ENCODE results near the gene LINGO3. TPM values are rescaled to one million over a fixed set of nuclear protein-coding genes. Genes with fewer than 3 reads are reported as not detected.

Gene LINGO3
- total RNA-seq, 2 donors from 2014 or later: not detected

DNA sequence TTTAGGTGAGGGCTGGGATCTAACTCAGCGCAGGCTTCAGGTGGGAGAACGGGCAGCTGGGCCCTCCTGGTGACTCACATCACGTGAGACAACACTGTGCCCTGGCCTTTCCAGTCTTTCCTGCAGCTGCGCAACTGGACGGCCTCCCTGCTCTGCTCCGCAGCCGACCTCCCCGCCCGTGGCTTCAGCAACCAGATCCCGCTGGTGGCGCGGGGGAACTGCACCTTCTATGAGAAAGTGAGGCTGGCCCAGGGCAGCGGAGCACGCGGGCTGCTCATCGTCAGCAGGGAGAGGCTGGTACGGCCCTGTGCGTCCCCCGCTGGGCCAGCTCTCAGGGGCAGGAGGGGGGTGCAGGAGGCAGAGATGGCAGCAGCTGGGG lies 29.4 kb upstream of the LINGO3 start:
- H3K27me3 ChIP-seq: no peaks in the 10 kb centered on the region
- no peak overlapping the region for H3K4me3 ChIP-seq
- TF ChIP-seq, protein P1, sequence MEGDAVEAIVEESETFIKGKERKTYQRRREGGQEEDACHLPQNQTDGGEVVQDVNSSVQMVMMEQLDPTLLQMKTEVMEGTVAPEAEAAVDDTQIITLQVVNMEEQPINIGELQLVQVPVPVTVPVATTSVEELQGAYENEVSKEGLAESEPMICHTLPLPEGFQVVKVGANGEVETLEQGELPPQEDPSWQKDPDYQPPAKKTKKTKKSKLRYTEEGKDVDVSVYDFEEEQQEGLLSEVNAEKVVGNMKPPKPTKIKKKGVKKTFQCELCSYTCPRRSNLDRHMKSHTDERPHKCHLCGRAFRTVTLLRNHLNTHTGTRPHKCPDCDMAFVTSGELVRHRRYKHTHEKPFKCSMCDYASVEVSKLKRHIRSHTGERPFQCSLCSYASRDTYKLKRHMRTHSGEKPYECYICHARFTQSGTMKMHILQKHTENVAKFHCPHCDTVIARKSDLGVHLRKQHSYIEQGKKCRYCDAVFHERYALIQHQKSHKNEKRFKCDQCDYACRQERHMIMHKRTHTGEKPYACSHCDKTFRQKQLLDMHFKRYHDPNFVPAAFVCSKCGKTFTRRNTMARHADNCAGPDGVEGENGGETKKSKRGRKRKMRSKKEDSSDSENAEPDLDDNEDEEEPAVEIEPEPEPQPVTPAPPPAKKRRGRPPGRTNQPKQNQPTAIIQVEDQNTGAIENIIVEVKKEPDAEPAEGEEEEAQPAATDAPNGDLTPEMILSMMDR (IDR thresholded peaks at IDR 0.05): no peak
- H3K4me1 ChIP-seq: peaks cover 0 to 15% of the 10 kb centered on the region in 2 donors
- H3K27ac ChIP-seq: no peak overlapping the region
- H3K9me3 ChIP-seq: no peaks in the 10 kb centered on the region
- H3K36me3 ChIP-seq: peaks cover 7% of the 10 kb centered on the region
- DNase-seq (ENCODE audit: low spot score): no peak

DNA sequence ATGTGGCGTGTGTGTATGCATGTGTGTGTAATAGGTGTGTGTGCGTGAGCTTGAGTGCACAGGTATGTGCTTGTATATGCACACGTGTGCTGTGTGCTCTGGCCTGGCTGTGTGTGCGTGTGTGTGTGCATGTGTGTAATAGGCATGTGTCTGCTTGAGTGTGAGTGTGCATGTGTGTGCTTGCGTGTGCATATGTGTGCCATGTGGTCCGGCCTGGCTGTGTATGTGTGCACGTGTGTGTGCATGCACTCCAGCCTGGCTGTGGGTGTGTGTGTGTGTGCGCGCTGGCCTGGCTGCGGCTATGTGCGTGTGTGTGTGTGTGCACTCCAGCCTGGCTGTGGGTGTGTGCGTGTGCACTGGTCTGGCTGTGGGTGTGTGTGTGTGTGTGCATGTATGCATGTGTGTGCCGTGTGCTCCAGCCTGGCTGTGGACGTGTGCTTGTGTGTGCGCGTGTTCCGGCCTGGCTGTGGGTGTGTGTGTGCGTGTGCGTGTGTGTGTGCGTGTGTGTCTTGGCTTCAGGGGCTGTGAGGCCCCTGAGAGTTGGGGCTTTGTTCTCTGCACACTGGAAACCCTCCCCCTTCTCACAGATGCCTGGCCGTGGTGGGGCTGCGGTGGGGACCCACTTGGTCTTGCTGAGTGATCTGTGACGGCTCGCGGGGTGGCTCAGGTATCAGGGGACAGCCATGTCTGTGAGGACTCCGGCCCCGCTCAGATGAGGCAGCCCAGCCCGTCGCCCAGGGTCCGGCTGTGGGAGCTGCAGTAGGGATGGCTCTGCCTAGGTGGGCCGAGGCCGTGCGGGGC lies 28.8 kb upstream of the LINGO3 start:
- Histone ChIP-seq H3K4me3 (no peak overlapping the region), H3K9me3 (no peaks in the 10 kb centered on the region), H3K27ac (no peak overlapping the region), H3K4me1 (peaks cover 0 to 21% of the 10 kb centered on the region in 2 donors), H3K27me3 (no peaks in the 10 kb centered on the region), H3K36me3 (peaks cover 7% of the 10 kb centered on the region)
- TF ChIP-seq, protein P1 (IDR thresholded peaks at IDR 0.05): no peak
- DNase-seq (ENCODE audit: low spot score): no peak

DNA sequence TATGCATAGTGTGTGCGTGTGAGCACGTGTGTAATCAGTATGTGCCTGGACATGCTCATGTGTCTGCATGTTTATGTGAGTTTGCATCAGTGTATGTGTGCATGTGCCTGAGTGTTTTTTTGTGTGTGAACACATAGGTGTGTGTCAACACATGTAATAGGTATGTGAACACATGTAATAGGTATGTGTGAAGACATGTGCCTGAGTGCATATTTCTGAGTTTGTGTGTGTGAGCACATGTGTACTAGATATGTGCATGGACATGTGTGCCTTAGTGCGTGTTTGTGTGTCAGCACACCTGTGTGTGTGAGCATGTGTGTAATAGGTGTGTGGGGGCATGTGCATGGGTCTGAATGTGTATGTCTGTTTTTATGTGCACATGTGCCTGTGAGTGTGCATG lies 27.9 kb upstream of the LINGO3 start:
- Histone ChIP-seq H3K27ac (no peak overlapping the region), H3K4me3 (no peak overlapping the region), H3K4me1 (peaks cover 0 to 30% of the 10 kb centered on the region in 2 donors), H3K36me3 (peaks cover 1% of the 10 kb centered on the region), H3K27me3 (no peaks in the 10 kb centered on the region), H3K9me3 (no peaks in the 10 kb centered on the region)
- DNase-seq (ENCODE audit: low spot score): no peak
- TF ChIP-seq, protein P1 (IDR thresholded peaks at IDR 0.05): no peak

DNA sequence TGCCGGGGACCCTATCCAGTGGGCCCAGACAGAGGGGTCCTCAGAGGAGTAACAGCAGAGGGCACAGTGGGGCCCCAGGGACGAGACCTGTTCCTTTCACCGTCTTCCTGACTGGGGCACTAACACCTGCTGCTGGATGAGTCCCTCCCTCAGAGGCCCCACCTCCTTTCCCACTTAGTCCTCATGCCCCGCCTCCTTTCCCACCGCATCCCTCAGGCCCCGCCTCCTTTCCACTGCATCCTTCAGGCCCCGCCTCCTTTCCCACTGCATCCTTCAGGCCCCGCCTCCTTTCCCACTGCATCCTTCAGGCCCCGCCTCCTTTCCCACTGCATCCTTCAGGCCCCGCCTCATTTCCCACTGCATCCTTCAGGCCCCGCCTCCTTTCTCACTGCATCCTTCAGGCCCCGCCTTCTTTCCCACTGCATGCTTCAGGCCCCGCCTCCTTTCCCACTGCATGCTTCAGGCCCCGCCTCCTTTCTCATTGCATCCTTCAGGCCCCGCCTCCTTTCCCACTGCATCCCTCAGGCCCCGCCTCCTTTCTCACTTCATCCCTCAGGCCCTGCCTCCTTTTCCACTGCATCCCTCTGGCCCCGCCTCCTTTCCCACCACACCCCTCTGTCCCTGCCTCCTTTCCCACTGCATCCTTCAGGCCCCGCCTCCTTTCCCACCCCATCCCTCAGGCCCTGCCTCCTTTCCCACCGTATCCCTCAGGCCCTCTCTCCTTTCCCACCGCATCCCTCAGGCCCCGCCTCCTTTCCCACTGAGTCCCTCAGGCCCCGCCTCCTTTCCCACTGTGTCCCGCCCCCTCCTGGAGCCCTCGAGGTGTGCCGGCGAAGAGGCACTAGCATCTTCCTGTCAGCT lies 27.3 kb upstream of the LINGO3 start:
- Histone ChIP-seq H3K4me3 (no peak overlapping the region), H3K27me3 (no peaks in the 10 kb centered on the region), H3K9me3 (no peaks in the 10 kb centered on the region), H3K36me3 (no peaks in the 10 kb centered on the region), H3K4me1 (peaks cover 0 to 36% of the 10 kb centered on the region in 2 donors), H3K27ac (no peak overlapping the region)
- no peak for DNase-seq (ENCODE audit: low spot score)
- TF ChIP-seq, protein P1 (IDR thresholded peaks at IDR 0.05): no peak

DNA sequence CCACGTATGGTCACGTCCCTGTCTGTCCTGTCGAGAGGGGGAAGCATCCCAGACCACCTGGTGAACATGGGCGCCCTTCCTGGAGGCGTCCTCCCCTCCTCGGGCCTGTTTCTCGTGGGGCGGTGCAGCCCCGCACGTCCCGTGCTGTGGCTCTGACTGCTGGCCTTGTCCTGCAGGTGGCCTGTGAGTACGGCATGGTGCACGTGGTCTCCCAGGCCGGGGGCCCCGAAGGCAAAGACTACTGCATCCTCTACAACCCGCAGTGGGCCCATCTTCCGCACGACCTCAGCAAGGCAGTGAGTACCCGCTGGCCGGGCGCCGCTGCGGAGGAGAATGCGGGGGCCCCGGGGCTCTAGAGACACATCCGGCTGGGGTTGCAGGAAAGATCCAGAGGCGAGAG lies 26.5 kb upstream of the LINGO3 start:
- TF ChIP-seq, protein P1 (IDR thresholded peaks at IDR 0.05): no peak
- no peak for DNase-seq (ENCODE audit: low spot score)
- no peak overlapping the region for H3K4me3 ChIP-seq
- no peak overlapping the region for H3K27ac ChIP-seq
- H3K36me3 ChIP-seq: no peaks in the 10 kb centered on the region
- peaks cover 0 to 44% of the 10 kb centered on the region in 2 donors for H3K4me1 ChIP-seq
- no peaks in the 10 kb centered on the region for H3K9me3 ChIP-seq
- no peaks in the 10 kb centered on the region for H3K27me3 ChIP-seq
